HepG2 (cell line): ENCODE measurements around the gene PRUNE1. TPM values are rescaled to one million over a fixed set of nuclear protein-coding genes. Genes with fewer than 3 reads are reported as not detected.
A peak's percentile ranks its signal among the peaks of the same experiment; 100 is the strongest.

Experiments used
- ATAD3A ChIP-seq: sonication (generic); formaldehyde crosslinking; IDR thresholded peaks from 2 replicates; pipeline ENCODE4 v1.4.0; 2020; ENCODE audit warnings: missing genetic modification reagents
- BRCA1 ChIP-seq: sonication (generic); formaldehyde crosslinking; IDR thresholded peaks from 2 replicates; pipeline ENCODE4 v1.4.0; 2020; ENCODE audit warnings: missing genetic modification reagents
- DR1 ChIP-seq: sonication (generic); formaldehyde crosslinking; IDR thresholded peaks from 2 replicates; pipeline ENCODE4 v1.8.0; 2021; ENCODE audit warnings: mild to moderate bottlenecking, missing genetic modification reagents, inconsistent platforms
- DRAP1 ChIP-seq: IDR thresholded peaks from 2 replicates; pipeline ENCODE4 v1.6.1; 2016; ENCODE audit warnings: missing genetic modification reagents, missing compliant biosample characterization
- JARID2 ChIP-seq: sonication (generic); formaldehyde crosslinking; IDR thresholded peaks from 2 replicates; pipeline ENCODE4 v1.8.1; 2023; ENCODE audit warnings: missing genetic modification reagents, inconsistent platforms; ENCODE audit not compliant: insufficient replicate concordance
- MIXL1 ChIP-seq: IDR thresholded peaks from 2 replicates; pipeline ENCODE4 v1.6.1; 2016
- MXD4 ChIP-seq: IDR thresholded peaks from 2 replicates; pipeline ENCODE4 v1.6.1; 2016; ENCODE audit warnings: mild to moderate bottlenecking, missing biosample characterization, missing genetic modification reagents
- PAF1 ChIP-seq: IDR thresholded peaks from 2 replicates; pipeline ENCODE4 v1.6.1; 2016; ENCODE audit warnings: missing genetic modification reagents, missing compliant biosample characterization
- SNAPC4 ChIP-seq: sonication (generic); formaldehyde crosslinking; IDR thresholded peaks from 2 replicates; pipeline ENCODE4 v1.4.0; 2020; ENCODE audit warnings: mild to moderate bottlenecking, missing genetic modification reagents
- UBTF ChIP-seq: sonication (generic); formaldehyde crosslinking; IDR thresholded peaks from 2 replicates; pipeline ENCODE4 v1.4.0; 2020; ENCODE audit warnings: mild to moderate bottlenecking, missing genetic modification reagents
- ZKSCAN8 ChIP-seq: IDR thresholded peaks from 2 replicates; pipeline ENCODE4 v1.6.1; 2016; ENCODE audit warnings: borderline replicate concordance, missing genetic modification reagents, missing compliant biosample characterization
- ZNF326 ChIP-seq: sonication (generic); formaldehyde crosslinking; IDR thresholded peaks from 2 replicates; pipeline ENCODE4 v1.4.0; 2020; ENCODE audit warnings: missing genetic modification reagents, borderline replicate concordance
- ZNF672 ChIP-seq: sonication (generic); formaldehyde crosslinking; IDR thresholded peaks from 2 replicates; pipeline ENCODE4 v1.8.1; 2022; ENCODE audit warnings: missing genetic modification reagents
- ZNF775 ChIP-seq: sonication (generic); formaldehyde crosslinking; IDR thresholded peaks from 2 replicates; pipeline ENCODE4 v1.4.0; 2020; ENCODE audit warnings: missing genetic modification reagents, mild to moderate bottlenecking, moderate library complexity, borderline replicate concordance
- ZNF800 ChIP-seq: sonication (generic); formaldehyde crosslinking; IDR thresholded peaks from 2 replicates; pipeline ENCODE4 v1.4.0; 2020; ENCODE audit warnings: missing genetic modification reagents
- polyA plus RNA-seq, 8 experiments: library from polyadenylated mRNA; depleted of rRNA in 3 of 8; stranded (reverse) in 7 of 8; unstranded in 1 of 8; fragments of >200 nt; fragmentation: Illumina TruSeq in 4 of 8; extraction: Trizol in 4 of 8; gene quantifications; 2 replicates each; pipeline versions ENCODE4 v1.2.1 to v1.2.3, GENCODE V29; 2011 to 2016; ENCODE audit warnings: low read depth in 4 of 8, missing spikeins in 1 of 8, mixed read lengths in 1 of 8; ENCODE audit not compliant: insufficient read depth in 1 of 8
- total RNA-seq, 5 experiments: library from RNA; depleted of rRNA; stranded (reverse); fragments of >200 nt; fragmentation: Illumina TruSeq; extraction: Trizol; gene quantifications; 2 replicates each; pipeline ENCODE4 v1.2.3, GENCODE V29; 2016; ENCODE audit warnings: low read depth in 1 of 5

The PRUNE1 gene
- total and polyA plus RNA-seq, 2 of the 13 experiments (the other 11 are each of a cell fraction or from before 2014, with no cell fraction given): 19.0 to 31.9 TPM

GRCh38 chr1:150971583-150972416 lies 36.4 kb upstream of the PRUNE1 start (continued):
- no peak; the same call in 1 of the 2 replicates for TF ChIP-seq UBTF
- peak; percentile 46; the same call in 1 of the 2 replicates for TF ChIP-seq BRCA1 (CRISPR knock-in tag)
- TF ChIP-seq DRAP1 (CRISPR knock-in tag): peak; percentile 44
- no peak for TF ChIP-seq ZKSCAN8 (CRISPR knock-in tag)
- TF ChIP-seq DR1: 0 out of 2 replicates have a peak, but pooled peaks have one; percentile 30
- TF ChIP-seq SNAPC4: peak; percentile 77; the same call in 1 of the 2 replicates
- no peak for TF ChIP-seq ATAD3A (CRISPR knock-in tag)
- no peak for TF ChIP-seq PAF1 (CRISPR knock-in tag)
- no peak for TF ChIP-seq MXD4 (CRISPR knock-in tag)
- TF ChIP-seq ZNF800 (CRISPR knock-in tag): no peak
- TF ChIP-seq ZNF672 (CRISPR knock-in tag): no peak
- 0 out of 2 replicates have a peak, but pooled peaks have one; percentile 5 for TF ChIP-seq MIXL1 (CRISPR knock-in tag)
- no peak for TF ChIP-seq JARID2 (CRISPR knock-in tag)
- TF ChIP-seq ZNF775 (CRISPR knock-in tag): no peak
- no peak for TF ChIP-seq ZNF326 (CRISPR knock-in tag)
